Activated CD4-positive, alpha-beta T cell treated with anti-CD3 and anti-CD28 coated beads for 36 hours (primary cell): Measurements from ENCODE around the gene PTH1R. TPM values are rescaled to one million over a fixed set of nuclear protein-coding genes. Genes with fewer than 3 reads are reported as not detected.

ENCODE experiments used
- ATAC-seq: fragments of 200-7000 bp; cut with Tn5 transposase; one replicate; pipeline ENCODE4 v1.10.0; 2021; ENCODE audit warnings: mild to moderate bottlenecking, moderate library complexity
- CTCF ChIA-PET: fragments of 350-600 bp; sonication (Branson Sonifier 250); formaldehyde crosslinking; loops from one replicate; lab custom pipeline; 2021; ENCODE audit warnings: antibody characterized with exemption; lab: Charles Lee
- POLR2A ChIA-PET: fragments of 350-600 bp; sonication (Branson Sonifier 250); formaldehyde crosslinking; loops from one replicate; lab custom pipeline; 2021; ENCODE audit warnings: antibody characterized with exemption, inconsistent platforms; lab: Charles Lee
- DNase-seq: peaks from one replicate; pipeline ENCODE4 v3.0.0-alpha.2; 2020
- H3K27ac Mint-ChIP-seq: one replicate; pipeline ENCODE4 v1.8.0; 2021; ENCODE audit warnings: mixed read lengths
- H3K27me3 Mint-ChIP-seq: one replicate; pipeline ENCODE4 v1.8.0; 2021; ENCODE audit warnings: mixed read lengths
- H3K36me3 Mint-ChIP-seq: one replicate; pipeline ENCODE4 v1.8.0; 2021; ENCODE audit warnings: low read depth, mixed read lengths
- H3K4me1 Mint-ChIP-seq: one replicate; pipeline ENCODE4 v1.8.0; 2021; ENCODE audit warnings: mixed read lengths
- H3K4me3 Mint-ChIP-seq: one replicate; pipeline ENCODE4 v1.8.0; 2021; ENCODE audit warnings: mild to moderate bottlenecking, moderate library complexity, mixed read lengths
- H3K9me3 Mint-ChIP-seq: one replicate; pipeline ENCODE4 v1.8.0; 2021; ENCODE audit warnings: low read depth, mixed read lengths
- intact Hi-C, 2 experiments: fragments of 100-400 bp; cut with DNase I in 1 of 2; cut with micrococcal nuclease in 1 of 2; formaldehyde crosslinking; loops; one replicate each; pipeline versions ENCODE4 v1.14.2 to v1.15.1; 2022 to 2024; cut with DNase I, micrococcal nuclease
- total RNA-seq, 2 experiments: library from RNA; stranded (reverse); gene quantifications; one replicate each; pipeline ENCODE4 v1.2.3, GENCODE V29; 2021

The PTH1R gene
- total RNA-seq, 2 experiments from 2014 or later: not detected

- POLR2A ChIA-PET: interaction anchor here (0.6 kb wide), 1 partner anchor 250 kb away, joined by 3 read pairs; no protein-coding TSS in a partner anchor
- peak; percentile 79 for ATAC-seq
- Mint-ChIP-seq H3K36me3 (no peaks in the 10 kb centered on the region), H3K9me3 (no peaks in the 10 kb centered on the region), H3K27me3 (no peaks in the 10 kb centered on the region), H3K27ac (no peak overlapping the region), H3K4me1 (no peaks in the 10 kb centered on the region), H3K4me3 (no peak overlapping the region)
- CTCF ChIA-PET: interaction anchor here (0.6 to 3.1 kb wide), 10 partner anchors 10 to 377 kb away, joined by 3 to 15 read pairs (median 4); partner anchors contain the start of gene PTH1R
- peak; percentile 90 for DNase-seq
- intact Hi-C loops: loop anchor here (1.0 to 10.0 kb wide), 7 partner anchors 27 to 508 kb away; no protein-coding TSS in a partner anchor
These were observed 10.6 kb upstream of the PTH1R start for GRCh38 chr3:46866720-46867549.

GRCh38 chr3:46867550-46867898 lies 10.0 kb upstream of the PTH1R start:
- DNase-seq (no peak), ATAC-seq (no peak)
- Mint-ChIP-seq H3K27me3 (no peaks in the 10 kb centered on the region), H3K4me1 (no peaks in the 10 kb centered on the region), H3K27ac (no peak overlapping the region), H3K36me3 (no peaks in the 10 kb centered on the region), H3K9me3 (no peaks in the 10 kb centered on the region), H3K4me3 (no peak overlapping the region)
- ChIA-PET POLR2A (interaction anchor here (0.6 kb wide), 1 partner anchor 250 kb away, joined by 3 read pairs; no protein-coding TSS in a partner anchor), CTCF (interaction anchor here (1.0 to 3.1 kb wide), 7 partner anchors 10 to 377 kb away, joined by 3 to 15 read pairs (median 3); partner anchors contain the start of gene PTH1R)
- intact Hi-C loops: loop anchor here (5.0 to 10.0 kb wide), 2 partner anchors 505 to 507 kb away; no protein-coding TSS in a partner anchor

GRCh38 chr3:46868287-46868686 lies 9.2 kb upstream of the PTH1R start:
- POLR2A ChIA-PET: no interaction called here
- CTCF ChIA-PET: interaction anchor here (0.6 to 3.1 kb wide), 5 partner anchors 20 to 239 kb away, joined by 4 to 15 read pairs (median 4); no protein-coding TSS in a partner anchor

GRCh38 chr3:46868948-46869347 lies 8.6 kb upstream of the PTH1R start:
- H3K4me3 Mint-ChIP-seq: no peak overlapping the region
- H3K27ac Mint-ChIP-seq: no peak overlapping the region
- POLR2A ChIA-PET: interaction anchor here (0.6 kb wide), 1 partner anchor 262 kb away, joined by 3 read pairs; no protein-coding TSS in a partner anchor
- H3K36me3 Mint-ChIP-seq: no peaks in the 10 kb centered on the region
- H3K9me3 Mint-ChIP-seq: no peaks in the 10 kb centered on the region
- peaks cover 10% of the 10 kb centered on the region for H3K4me1 Mint-ChIP-seq
- CTCF ChIA-PET: interaction anchor here (0.8 to 1.1 kb wide), 3 partner anchors 19 to 41 kb away, joined by 3 to 4 read pairs (median 4); no protein-coding TSS in a partner anchor
- H3K27me3 Mint-ChIP-seq: peaks cover under 1% of the 10 kb centered on the region
- intact Hi-C loops: loop anchor here (5.0 to 10.0 kb wide), 2 partner anchors 503 to 506 kb away; no protein-coding TSS in a partner anchor
- ATAC-seq (no peak), DNase-seq (no peak)

More at GRCh38 chr3:46868287-46868686, 9.2 kb upstream of the PTH1R start:
- H3K27me3 Mint-ChIP-seq: no peaks in the 10 kb centered on the region
- no peaks in the 10 kb centered on the region for H3K9me3 Mint-ChIP-seq
- no peak overlapping the region for H3K4me3 Mint-ChIP-seq
- intact Hi-C loops: loop anchor here (5.0 to 10.0 kb wide), 2 partner anchors 504 to 507 kb away; no protein-coding TSS in a partner anchor
- no peak overlapping the region for H3K27ac Mint-ChIP-seq
- no peaks in the 10 kb centered on the region for H3K36me3 Mint-ChIP-seq
- peaks cover 7% of the 10 kb centered on the region for H3K4me1 Mint-ChIP-seq
- DNase-seq (no peak), ATAC-seq (no peak)

GRCh38 chr3:46869440-46869839 lies 8.1 kb upstream of the PTH1R start:
- peaks cover 2% of the 10 kb centered on the region for H3K27me3 Mint-ChIP-seq
- ATAC-seq (no peak), DNase-seq (no peak)
- H3K27ac Mint-ChIP-seq: no peak overlapping the region
- peaks cover 15% of the 10 kb centered on the region for H3K4me1 Mint-ChIP-seq
- H3K9me3 Mint-ChIP-seq: no peaks in the 10 kb centered on the region
- ChIA-PET CTCF (interaction anchor here (0.9 to 1.1 kb wide), 2 partner anchors 19 to 23 kb away, joined by 3 to 4 read pairs; no protein-coding TSS in a partner anchor), POLR2A (interaction anchor here (0.6 kb wide), 1 partner anchor 262 kb away, joined by 3 read pairs; no protein-coding TSS in a partner anchor)
- intact Hi-C loops: loop anchor here (5.0 to 10.0 kb wide), 2 partner anchors 503 to 505 kb away; no protein-coding TSS in a partner anchor
- no peak overlapping the region for H3K4me3 Mint-ChIP-seq
- H3K36me3 Mint-ChIP-seq: no peaks in the 10 kb centered on the region

- CTCF ChIA-PET: interaction anchor here (1.5 kb wide), 1 partner anchor 39 kb away, joined by 5 read pairs; no protein-coding TSS in a partner anchor
- POLR2A ChIA-PET: interaction anchor here (0.5 kb wide), 1 partner anchor 1032 kb away, joined by 3 read pairs; no protein-coding TSS in a partner anchor
- no peaks in the 10 kb centered on the region for H3K36me3 Mint-ChIP-seq
- peaks cover 2% of the 10 kb centered on the region for H3K27me3 Mint-ChIP-seq
- no peak overlapping the region for H3K4me3 Mint-ChIP-seq
- H3K4me1 Mint-ChIP-seq: peaks cover 16% of the 10 kb centered on the region
- no peak for ATAC-seq
- intact Hi-C loops: no loop called here
- no peak for DNase-seq
- H3K9me3 Mint-ChIP-seq: no peaks in the 10 kb centered on the region
- no peak overlapping the region for H3K27ac Mint-ChIP-seq
These were observed 6.9 kb upstream of the PTH1R start for GRCh38 chr3:46870651-46871050.

GRCh38 chr3:46871222-46871621 lies 6.3 kb upstream of the PTH1R start:
- intact Hi-C loops: no loop called here
- Mint-ChIP-seq H3K4me3 (no peak overlapping the region), H3K36me3 (no peaks in the 10 kb centered on the region), H3K27ac (no peak overlapping the region), H3K4me1 (peaks cover 16% of the 10 kb centered on the region), H3K27me3 (peaks cover 2% of the 10 kb centered on the region), H3K9me3 (no peaks in the 10 kb centered on the region)
- POLR2A ChIA-PET: interaction anchor here (0.6 kb wide), 1 partner anchor 187 kb away, joined by 3 read pairs; no protein-coding TSS in a partner anchor
- CTCF ChIA-PET: interaction anchor here (1.1 to 1.7 kb wide), 4 partner anchors 20 to 38 kb away, joined by 3 to 5 read pairs (median 4); no protein-coding TSS in a partner anchor
- ATAC-seq (no peak), DNase-seq (no peak)

- H3K27ac Mint-ChIP-seq: no peak overlapping the region
- ChIA-PET POLR2A (no interaction called here), CTCF (interaction anchor here (0.7 to 1.4 kb wide), 4 partner anchors 125 to 256 kb away, joined by 3 read pairs; no protein-coding TSS in a partner anchor)
- DNase-seq (no peak), ATAC-seq (no peak)
- H3K4me1 Mint-ChIP-seq: peaks cover 16% of the 10 kb centered on the region
- H3K4me3 Mint-ChIP-seq: no peak overlapping the region
- peaks cover 2% of the 10 kb centered on the region for H3K27me3 Mint-ChIP-seq
- H3K9me3 Mint-ChIP-seq: no peaks in the 10 kb centered on the region
- intact Hi-C loops: no loop called here
- H3K36me3 Mint-ChIP-seq: no peaks in the 10 kb centered on the region
These were observed 4.0 kb upstream of the PTH1R start for GRCh38 chr3:46873521-46873920.

- H3K27me3 Mint-ChIP-seq: peaks cover 2% of the 10 kb centered on the region
- H3K4me1 Mint-ChIP-seq: peaks cover 16% of the 10 kb centered on the region
- ChIA-PET CTCF (no interaction called here), POLR2A (no interaction called here)
- no peaks in the 10 kb centered on the region for H3K36me3 Mint-ChIP-seq
- no peak overlapping the region for H3K4me3 Mint-ChIP-seq
- DNase-seq: no peak
- no peak overlapping the region for H3K27ac Mint-ChIP-seq
- ATAC-seq: no peak
- H3K9me3 Mint-ChIP-seq: no peaks in the 10 kb centered on the region
- intact Hi-C loops: no loop called here
These were observed 3.1 kb upstream of the PTH1R start for GRCh38 chr3:46874430-46874829.

- Mint-ChIP-seq H3K27ac (no peak overlapping the region), H3K4me3 (no peak overlapping the region), H3K27me3 (peaks cover 8% of the 10 kb centered on the region), H3K36me3 (no peaks in the 10 kb centered on the region), H3K9me3 (no peaks in the 10 kb centered on the region), H3K4me1 (peaks cover 16% of the 10 kb centered on the region)
- ChIA-PET POLR2A (no interaction called here), CTCF (no interaction called here)
- intact Hi-C loops: no loop called here
- ATAC-seq (no peak), DNase-seq (no peak)
These were observed 2.0 kb upstream of the PTH1R start for GRCh38 chr3:46875560-46875959.
